Endothelial cell of umbilical vein (primary cell): ENCODE results near the gene HDAC4. TPM values are rescaled to one million over a fixed set of nuclear protein-coding genes. Genes with fewer than 3 reads are reported as not detected.

Experiments used
- BruUV-seq: library from RNA; stranded (reverse); fragments of 400-500 nt; replicated peaks from 2 replicates; lab custom pipeline; 2021; lab: Mats Ljungman, UMichigan
- CTCF ChIA-PET: fragments of 300-600, 350-600 bp; sonication (Branson Sonifier 250); formaldehyde crosslinking; loops from one replicate; lab custom pipeline; 2021; ENCODE audit warnings: antibody characterized with exemption, inconsistent platforms; lab: Charles Lee
- POLR2A ChIA-PET: fragments of 300-600, 350-600 bp; sonication (Branson Sonifier 250); formaldehyde crosslinking; loops from one replicate; lab custom pipeline; 2021; ENCODE audit warnings: antibody characterized with exemption, inconsistent platforms; lab: Charles Lee
- DNase-seq: peaks from one replicate; pipeline ENCODE4 v3.0.0-alpha.2; 2011; ENCODE audit warnings: low read depth, low spot score
- FAIRE-seq: peaks from 2 replicates; lab custom pipeline; 2011; peaks lifted over from hg19 to GRCh38; lab: Jason Lieb, UNC
- H2AFZ ChIP-seq: 2 replicates; pipeline ENCODE4 v1.6.0; 2012; ENCODE audit warnings: low read depth, low read length, control low read depth, inconsistent platforms
- H3K27ac ChIP-seq: 2 replicates; pipeline ENCODE4 v1.5.1; 2011; ENCODE audit warnings: low read depth, mild to moderate bottlenecking, control low read depth, low read length, moderate library complexity; ENCODE audit not compliant: insufficient read depth
- H3K27me3 ChIP-seq, 2 experiments: 2 replicates each; pipeline versions ENCODE4 v1.6.0 to v1.6.1; 2011; ENCODE audit warnings: low read length in 2 of 2, mixed read lengths in 1 of 2; ENCODE audit not compliant: control insufficient read depth in 2 of 2, insufficient read depth in 2 of 2
- H3K36me3 ChIP-seq, 2 experiments: 2 replicates in 1 of 2; 3 replicates in 1 of 2; pipeline ENCODE4 v1.5.1; 2011; ENCODE audit warnings: low read length in 2 of 2, mild to moderate bottlenecking in 1 of 2, moderate library complexity in 1 of 2; ENCODE audit not compliant: control insufficient read depth in 2 of 2, insufficient read depth in 2 of 2; ENCODE audit errors: extremely low read depth in 1 of 2
- H3K4me1 ChIP-seq: 3 replicates; pipeline ENCODE4 v1.5.1; 2011; ENCODE audit warnings: mild to moderate bottlenecking, low read length; ENCODE audit not compliant: control insufficient read depth, insufficient read depth; ENCODE audit errors: extremely low read depth
- H3K4me2 ChIP-seq: 2 replicates; pipeline ENCODE4 v1.6.1; 2011; ENCODE audit warnings: low read length, control low read depth, mixed read lengths; ENCODE audit not compliant: insufficient read depth
- H3K4me3 ChIP-seq, 3 experiments: fragments of 200-600 bp in 1 of 3; sonication (generic), shearing (Covaris generic) in 1 of 3; replicated peaks in 1 of 3; 2 replicates each; pipeline ENCODE4 v1.5.1; 2011 to 2016; ENCODE audit warnings: control low read depth in 3 of 3, low read length in 3 of 3, mild to moderate bottlenecking in 2 of 3, inconsistent platforms in 1 of 3, low read depth in 1 of 3, moderate library complexity in 1 of 3; ENCODE audit not compliant: insufficient read depth in 1 of 3
- H3K79me2 ChIP-seq: 2 replicates; pipeline ENCODE4 v1.6.0; 2012; ENCODE audit warnings: low read length, inconsistent platforms; ENCODE audit not compliant: control insufficient read depth, insufficient read depth
- H3K9ac ChIP-seq: replicated peaks from 2 replicates; pipeline ENCODE3; 2011; ENCODE audit warnings: low read length, control low read depth; ENCODE audit not compliant: insufficient read depth; ENCODE audit errors: extremely low read depth
- H3K9me1 ChIP-seq: replicated peaks from 3 replicates; pipeline ENCODE4 v1.6.0; 2011; ENCODE audit warnings: mild to moderate bottlenecking, low read length; ENCODE audit not compliant: control insufficient read depth, insufficient read depth; ENCODE audit errors: extremely low read depth
- H3K9me3 ChIP-seq: replicated peaks from 2 replicates; pipeline ENCODE4 v1.5.1; 2012; ENCODE audit warnings: low read length, inconsistent platforms; ENCODE audit not compliant: control insufficient read depth, insufficient read depth
- H4K20me1 ChIP-seq: replicated peaks from 2 replicates; pipeline ENCODE3; 2011; ENCODE audit warnings: mild to moderate bottlenecking, low read length; ENCODE audit not compliant: control insufficient read depth, insufficient read depth; ENCODE audit errors: extremely low read depth
- CTCF ChIP-seq, 2 donors: IDR thresholded peaks; 1 replicate in 1 of 2; 2 replicates in 1 of 2; pipeline ENCODE4 v1.5.1; 2011; ENCODE audit warnings: low read length in 2 of 2, mild to moderate bottlenecking in 2 of 2, moderate library complexity in 2 of 2, control low read depth in 1 of 2, inconsistent platforms in 1 of 2, low read depth in 1 of 2; ENCODE audit not compliant: insufficient read depth in 1 of 2; ENCODE audit errors: extremely low read depth in 1 of 2
- EZH2 ChIP-seq: IDR thresholded peaks from 2 replicates; pipeline ENCODE4 v1.6.1; 2012; ENCODE audit warnings: borderline replicate concordance, low read depth, mild to moderate bottlenecking, moderate library complexity, low read length, inconsistent platforms; ENCODE audit not compliant: severe bottlenecking
- FOS ChIP-seq: IDR thresholded peaks from 2 replicates; pipeline ENCODE4 v1.6.1; 2011; ENCODE audit warnings: mild to moderate bottlenecking, low read length, moderate library complexity, borderline replicate concordance; ENCODE audit not compliant: insufficient read depth
- GATA2 ChIP-seq: IDR thresholded peaks from 2 replicates; pipeline ENCODE4 v1.7.0; 2011; ENCODE audit warnings: low read depth, mild to moderate bottlenecking, moderate library complexity, mixed read lengths, low read length; ENCODE audit not compliant: insufficient read length, insufficient read depth
- JUN ChIP-seq: IDR thresholded peaks from 2 replicates; pipeline ENCODE4 v1.6.1; 2011; ENCODE audit warnings: borderline replicate concordance, low read depth; ENCODE audit not compliant: insufficient read length, insufficient read depth
- MYC ChIP-seq: IDR thresholded peaks from one replicate; pipeline ENCODE4 v1.6.1; 2011; ENCODE audit warnings: mild to moderate bottlenecking, low read depth, low read length
- POLR2A ChIP-seq: IDR thresholded peaks from 2 replicates; pipeline ENCODE4 v1.6.1; 2012; ENCODE audit warnings: low read depth, mild to moderate bottlenecking, control low read depth, low read length
- POLR2AphosphoS5 ChIP-seq: IDR thresholded peaks from 2 replicates; pipeline ENCODE4 v1.6.1; 2012; ENCODE audit warnings: low read depth, mild to moderate bottlenecking, control low read depth, low read length, moderate library complexity; ENCODE audit not compliant: insufficient read depth
- dilution Hi-C: fragments of 300-500 bp; cut with MboI; formaldehyde crosslinking; loops from one replicate; pipeline ENCODE4 v1.15.0; 2019; ENCODE audit warnings: low sequenced_read_pairs; ENCODE audit not compliant: extremely low pct_ligation_motif_present
- intact Hi-C: fragments of 100-400 bp; cut with micrococcal nuclease; formaldehyde crosslinking; loops from one replicate; pipeline ENCODE4 v1.10.0; 2022
- polyA plus RNA-seq, 4 experiments: library from polyadenylated mRNA; depleted of rRNA in 3 of 4; stranded (reverse) in 3 of 4; unstranded in 1 of 4; fragments of >200 nt; gene quantifications; 2 replicates each; pipeline versions ENCODE4 v1.2.1 to v1.2.3, GENCODE V29; 2011 to 2012; ENCODE audit warnings: missing spikeins in 1 of 4
- total RNA-seq: library from RNA; stranded (reverse); gene quantifications from 2 replicates; pipeline ENCODE4 v1.2.3, GENCODE V29; 2021
- TF ChIP-seq, protein P1 (sequence below): IDR thresholded peaks from 2 replicates; pipeline ENCODE4 v1.6.1; 2011; ENCODE audit not compliant: insufficient read depth, insufficient read length

HDAC4 gene
- total and polyA plus RNA-seq, 2 donors (not counting 3 experiments of a cell fraction or from before 2014, with no cell fraction given): 13.4 to 33.0 TPM

DNA sequence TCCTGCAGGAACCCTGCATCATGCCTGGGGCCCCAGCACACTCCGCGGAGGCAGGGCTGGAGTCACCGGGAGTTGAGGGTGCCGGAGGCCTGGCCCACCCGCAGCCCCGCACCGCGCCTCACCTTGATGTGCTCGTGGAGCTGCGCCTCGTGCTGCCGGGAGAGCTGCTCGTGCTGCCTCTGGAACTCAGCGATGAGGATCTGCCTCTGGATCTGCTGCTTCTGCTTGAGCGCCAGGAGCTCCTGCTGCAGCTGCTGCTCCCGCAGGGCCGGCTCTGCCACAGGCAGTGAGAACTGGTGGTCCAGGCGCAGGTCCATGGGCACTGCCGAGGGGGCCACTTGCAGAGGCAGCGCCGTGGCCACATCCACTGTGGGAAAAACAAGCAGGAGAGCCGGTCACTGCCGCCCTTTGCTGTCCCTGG, 211.1 kb downstream of the HDAC4 start:
- H3K9me3 ChIP-seq: no peaks in the 10 kb centered on the region
- intact Hi-C loops: no loop called here
- TF ChIP-seq GATA2: no peak
- TF ChIP-seq CTCF (IDR thresholded peaks at IDR 0.05; ENCODE audit: extremely low read depth in 1 of 2, insufficient read depth in 1 of 2, low read depth in 1 of 2, low read length in 2 of 2): no peak
- TF ChIP-seq MYC: no peak
- TF ChIP-seq FOS: no peak
- TF ChIP-seq POLR2AphosphoS5: no peak
- no peak for TF ChIP-seq JUN
- TF ChIP-seq EZH2: no peak
- TF ChIP-seq, protein P1, sequence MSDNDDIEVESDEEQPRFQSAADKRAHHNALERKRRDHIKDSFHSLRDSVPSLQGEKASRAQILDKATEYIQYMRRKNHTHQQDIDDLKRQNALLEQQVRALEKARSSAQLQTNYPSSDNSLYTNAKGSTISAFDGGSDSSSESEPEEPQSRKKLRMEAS: no peak
- TF ChIP-seq POLR2A: no peak
- H3K9ac ChIP-seq: no peak overlapping the region
- H3K27ac ChIP-seq: no peak overlapping the region
- no peaks in the 10 kb centered on the region for H3K4me1 ChIP-seq
- no peaks in the 10 kb centered on the region for H3K9me1 ChIP-seq
- no peak for DNase-seq
- H3K4me3 ChIP-seq: no peak overlapping the region
- no peak overlapping the region for H3K4me2 ChIP-seq
- H3K27me3 ChIP-seq: no peaks in the 10 kb centered on the region
- H3K36me3 ChIP-seq: peaks cover 0 to 6% of the 10 kb centered on the region in 2 experiments
- POLR2A ChIA-PET: no interaction called here
- H4K20me1 ChIP-seq: no peaks in the 10 kb centered on the region
- H3K79me2 ChIP-seq: no peaks in the 10 kb centered on the region
- CTCF ChIA-PET: no interaction called here
- BruUV-seq: no TSS peak
- dilution Hi-C loops: no loop called here
- no peak overlapping the region for H2AFZ ChIP-seq
- FAIRE-seq: no peak
